HG02588 (cell line): ENCODE results near the gene TSPAN11.

ENCODE experiments used
- ATAC-seq: cut with Tn5 transposase; IDR thresholded peaks from one replicate; pipeline ENCODE4 v1.9.1; 2021; ENCODE audit warnings: mild to moderate bottlenecking, moderate library complexity; ENCODE audit not compliant: unreplicated experiment

Gene TSPAN11

DNA sequence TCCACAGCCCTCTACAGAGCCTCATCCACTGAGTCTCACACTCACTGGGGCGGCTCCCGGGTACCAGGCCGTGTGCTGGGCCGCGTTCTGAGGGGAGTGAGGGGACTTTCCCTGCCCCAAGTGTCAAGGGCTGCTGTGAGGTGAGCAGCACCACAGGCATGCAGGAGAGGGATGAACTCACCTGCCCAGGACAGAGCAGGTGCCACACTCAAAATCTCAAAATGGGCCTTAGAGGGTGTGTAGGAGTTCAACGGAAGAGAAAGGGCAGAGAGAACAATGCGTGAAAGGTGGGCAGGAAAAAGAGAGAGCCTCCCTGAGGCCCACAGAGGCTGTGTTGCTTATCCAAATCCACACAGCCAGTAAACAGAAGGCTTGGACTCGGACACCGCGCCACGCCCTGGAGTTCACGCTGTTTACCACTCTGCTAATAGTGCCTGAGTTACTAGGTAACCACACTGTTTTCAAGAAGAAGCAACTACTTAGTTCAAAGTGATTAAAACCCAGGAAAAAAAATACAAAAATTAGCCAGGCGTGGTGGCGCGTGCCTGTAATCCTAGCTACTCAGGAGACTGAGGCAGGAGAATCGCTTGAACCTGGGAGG lies 32.7 kb downstream of the TSPAN11 start:
- ATAC-seq: no peak

DNA sequence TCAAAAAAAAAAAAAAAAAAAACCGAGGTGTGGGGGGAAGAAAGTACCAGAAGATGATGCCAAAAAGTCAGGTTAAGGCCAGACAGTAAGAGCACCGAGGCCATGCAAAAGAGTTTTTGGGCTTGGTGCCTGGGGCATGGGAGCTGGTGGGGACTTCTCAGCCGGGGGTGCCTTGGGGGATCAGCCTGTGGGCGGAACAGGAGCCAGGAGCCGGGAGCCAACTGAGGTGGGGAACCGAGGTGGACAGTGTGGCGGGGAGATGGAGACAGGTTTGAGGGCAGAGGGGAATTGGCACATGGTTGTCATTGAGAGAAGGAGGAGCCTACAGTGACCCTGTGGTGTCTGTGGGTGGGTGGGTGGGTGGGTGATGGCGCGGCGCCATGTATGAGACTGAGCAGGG lies 33.2 kb downstream of the TSPAN11 start:
- ATAC-seq: no peak

DNA sequence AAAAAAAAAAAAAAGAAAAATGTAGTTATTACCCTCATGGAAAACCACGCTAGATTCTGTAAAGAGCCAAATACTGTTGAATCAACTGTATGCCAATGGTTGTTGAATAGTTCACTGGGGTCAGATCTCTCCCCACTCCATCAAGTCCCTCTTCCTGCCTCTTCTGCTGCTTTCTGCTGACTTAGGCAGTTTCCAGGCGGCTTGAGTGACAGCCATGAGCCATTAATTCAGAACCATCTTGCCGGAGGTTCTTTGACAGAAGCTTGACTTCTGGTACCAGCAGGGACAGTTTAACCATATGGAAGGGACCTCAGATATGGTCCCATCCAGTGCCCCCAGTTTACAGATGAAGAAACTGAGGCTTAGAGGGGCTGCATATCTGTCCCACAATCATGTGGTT lies 34.5 kb downstream of the TSPAN11 start:
- no peak for ATAC-seq

DNA sequence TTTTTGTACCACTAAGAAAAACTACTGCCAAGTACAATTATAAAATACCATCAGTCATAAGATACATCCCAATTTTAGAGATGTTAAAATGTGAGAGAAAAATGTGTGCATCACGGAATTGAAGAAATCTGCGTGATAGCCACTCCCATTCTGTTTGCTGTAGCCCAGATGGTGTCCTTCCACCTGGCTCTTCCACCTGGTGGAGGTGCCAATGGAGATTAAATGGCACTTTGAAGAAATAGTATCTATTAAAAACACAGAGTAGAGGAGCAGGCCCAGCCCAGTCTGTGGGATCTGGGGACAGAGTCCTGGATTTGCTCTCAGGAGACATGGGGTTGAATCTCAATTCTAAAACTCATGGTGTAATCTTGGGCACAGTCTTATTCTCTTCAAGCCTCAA lies 35.5 kb downstream of the TSPAN11 start:
- ATAC-seq: no peak

DNA sequence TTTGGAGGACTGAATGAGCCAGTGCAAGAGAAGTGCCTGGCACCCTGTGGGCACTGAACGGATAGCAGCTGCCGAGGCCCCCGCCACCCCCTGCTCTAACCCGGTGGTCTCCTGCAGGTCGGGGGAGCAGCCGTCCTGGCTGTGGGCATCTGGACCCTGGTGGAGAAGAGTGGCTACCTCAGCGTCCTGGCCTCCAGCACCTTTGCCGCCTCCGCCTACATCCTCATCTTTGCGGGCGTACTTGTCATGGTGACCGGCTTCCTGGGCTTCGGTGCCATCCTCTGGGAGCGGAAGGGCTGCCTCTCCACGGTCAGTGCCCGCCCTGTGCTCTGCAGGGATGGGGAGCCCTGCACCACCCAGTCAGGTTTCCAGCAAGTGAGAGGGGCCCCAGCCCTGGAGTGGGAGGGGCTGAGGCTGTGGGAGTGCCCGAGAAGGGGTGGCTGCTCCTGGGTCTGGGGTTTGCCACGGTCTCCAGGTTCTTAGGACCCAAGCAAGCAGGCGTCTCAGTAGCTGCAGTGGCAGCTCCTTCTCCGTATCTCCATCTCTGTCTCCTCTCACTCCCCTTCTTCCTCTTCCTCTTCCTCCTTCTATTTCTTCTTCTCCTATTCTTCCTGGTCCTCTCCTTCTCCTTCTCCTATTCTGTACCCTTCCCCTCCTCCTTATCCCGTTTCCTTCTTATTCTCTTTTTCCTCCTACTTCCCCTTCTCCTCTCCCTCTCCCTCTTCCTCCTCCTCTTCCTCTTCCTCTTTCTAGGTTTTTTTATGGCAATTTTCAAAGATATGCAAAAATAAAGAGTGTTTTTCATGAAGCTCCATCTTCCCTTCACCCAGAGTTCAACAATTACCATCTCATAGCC lies 37.4 kb downstream of the TSPAN11 start:
- no peak for ATAC-seq

DNA sequence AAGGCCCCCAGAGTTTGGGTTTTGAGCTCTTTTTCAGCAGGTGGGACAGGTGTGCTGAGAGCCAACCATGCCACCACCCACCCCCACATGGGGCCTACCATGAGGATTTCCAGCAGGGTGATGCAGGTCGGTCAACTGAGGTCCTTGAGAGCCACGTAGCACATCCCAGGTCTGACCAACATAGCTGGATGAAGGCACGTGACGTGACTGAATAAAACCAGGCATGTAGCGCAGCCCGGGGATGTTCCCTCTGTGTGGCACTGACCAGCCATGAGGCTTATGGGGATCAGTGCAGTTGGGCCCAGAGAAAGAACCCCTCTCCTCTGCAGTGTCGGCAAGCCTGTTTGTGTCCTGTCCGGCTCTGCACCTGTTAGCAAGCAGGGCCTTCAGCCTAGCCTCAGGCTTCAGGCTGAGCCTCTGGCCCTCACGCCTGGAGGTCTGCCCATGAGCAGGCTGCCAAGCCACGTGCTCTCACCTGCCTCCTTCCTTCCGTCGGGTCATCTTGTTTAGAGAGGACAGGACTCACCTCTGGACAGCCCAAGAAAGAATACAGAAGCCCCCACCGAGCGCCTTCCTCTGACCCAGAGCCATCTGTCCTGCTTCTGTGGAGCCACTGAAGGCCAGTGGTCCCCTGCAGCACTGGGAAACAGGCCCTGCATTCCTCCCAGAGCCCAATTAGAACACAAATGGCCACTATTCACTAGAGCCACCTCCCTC lies 38.5 kb downstream of the TSPAN11 start:
- ATAC-seq: no peak

DNA sequence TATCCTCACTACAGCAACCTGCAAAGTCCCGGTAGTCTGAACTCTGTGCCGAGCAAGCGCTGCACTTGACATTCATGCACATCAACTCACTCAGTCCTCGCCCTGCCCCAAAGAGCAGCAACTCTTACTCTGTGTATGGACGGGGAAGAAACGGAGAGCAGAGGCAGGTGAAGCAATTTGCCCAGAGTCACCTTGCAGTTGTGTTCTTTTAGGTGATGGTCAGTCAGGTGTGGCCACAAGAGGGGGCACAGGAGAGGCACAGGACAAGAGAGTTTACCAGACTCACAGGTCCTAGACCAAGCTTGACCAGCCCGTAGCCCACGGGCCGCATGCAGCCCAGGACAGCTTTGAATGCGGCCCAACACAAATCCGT lies 39.1 kb downstream of the TSPAN11 start:
- ATAC-seq: no peak

DNA sequence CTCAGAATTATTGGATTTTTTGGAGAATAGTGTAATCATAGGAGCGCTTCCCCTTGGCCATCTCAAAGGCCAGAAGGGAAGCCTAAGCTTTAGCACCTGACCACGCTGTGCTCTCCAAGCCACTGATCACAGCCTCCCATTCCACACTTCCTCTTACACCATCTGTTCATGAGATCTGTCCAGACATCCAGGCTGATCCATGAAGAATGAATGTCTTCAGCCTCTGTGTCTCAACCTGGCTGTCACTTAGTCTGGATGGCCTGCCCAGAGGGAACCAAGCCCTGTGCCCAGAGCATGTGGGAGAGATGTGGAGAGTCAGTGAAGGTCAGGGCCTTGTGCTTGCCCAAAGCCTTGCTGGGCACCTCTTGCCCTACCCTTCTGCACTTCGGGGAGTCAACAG lies 40.5 kb downstream of the TSPAN11 start:
- no peak for ATAC-seq

DNA sequence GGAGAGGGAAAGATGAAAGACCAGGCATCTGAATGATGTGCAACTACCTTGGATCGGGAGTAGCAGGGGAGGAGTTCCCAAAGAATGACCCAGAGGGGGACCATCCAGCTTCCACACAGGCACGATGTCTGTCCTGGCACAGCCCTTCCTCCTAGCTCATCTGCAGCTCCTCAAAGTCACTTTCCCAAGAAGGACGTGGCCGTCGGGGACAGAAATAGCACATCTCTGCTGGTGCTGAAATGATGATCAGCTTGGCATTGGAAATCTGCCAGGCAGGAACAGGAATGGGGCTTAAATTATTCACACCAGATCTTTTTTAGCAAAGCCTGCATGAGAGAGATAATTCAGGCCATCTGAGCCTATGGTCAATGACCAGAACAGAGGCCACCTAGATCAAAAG lies 41.7 kb downstream of the TSPAN11 start:
- no peak for ATAC-seq

DNA sequence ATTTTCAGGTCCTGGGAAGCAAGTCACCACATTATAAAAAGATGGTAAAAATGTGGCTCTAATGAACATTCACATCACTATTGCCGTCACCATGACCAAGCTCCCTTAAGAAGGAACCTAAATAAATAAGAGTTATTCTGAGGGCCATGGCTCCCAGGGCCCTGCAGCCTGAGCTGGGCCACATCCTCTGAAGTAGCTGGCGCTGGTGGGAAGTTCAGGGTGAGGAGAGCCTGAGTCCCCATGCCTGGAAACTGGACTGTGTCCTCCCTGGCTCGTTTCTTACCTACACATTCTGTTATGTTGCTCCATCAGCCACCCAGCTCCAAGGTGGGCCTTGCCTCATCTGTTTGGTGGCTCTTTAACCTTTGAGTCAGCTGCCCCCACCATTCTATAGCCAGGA lies 42.5 kb downstream of the TSPAN11 start:
- no peak for ATAC-seq

DNA sequence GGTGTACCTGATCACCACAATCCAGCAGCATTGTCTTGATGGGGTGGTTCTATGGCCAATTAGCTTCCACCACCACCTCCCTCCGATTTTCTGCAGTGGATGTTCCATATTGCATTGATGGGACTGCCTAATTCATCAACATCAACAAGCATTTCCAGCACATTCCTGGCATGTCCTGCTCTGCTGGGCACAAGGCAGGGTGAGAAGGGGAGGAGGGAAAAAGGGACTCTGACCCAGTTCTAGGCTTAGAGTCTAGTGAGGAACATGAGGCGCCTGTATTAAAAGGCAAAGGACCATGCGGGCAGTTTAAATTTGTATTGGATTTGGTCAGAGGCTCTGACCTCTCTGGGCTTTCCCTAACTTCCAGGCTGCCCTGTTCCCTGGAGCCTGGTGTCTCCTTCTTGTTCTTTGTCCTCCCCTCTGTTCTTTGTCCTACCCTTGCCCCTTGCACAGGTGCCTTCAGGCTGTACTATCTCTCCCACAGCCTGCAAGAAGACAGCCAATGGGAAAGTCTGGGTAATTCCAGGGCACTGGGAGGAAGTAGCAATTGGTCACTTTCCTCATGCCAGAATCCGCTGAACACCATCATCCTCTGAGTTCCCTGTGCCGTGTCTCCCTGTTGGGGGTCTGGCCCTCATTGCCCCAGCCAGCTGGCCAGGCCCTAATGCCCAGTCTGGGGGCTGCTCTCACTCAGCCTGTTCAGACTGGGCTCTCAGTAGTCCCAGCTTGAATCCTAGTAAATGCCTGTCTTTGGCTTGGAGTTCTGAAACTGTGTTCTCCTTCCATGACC lies 43.3 kb downstream of the TSPAN11 start:
- ATAC-seq: no peak

DNA sequence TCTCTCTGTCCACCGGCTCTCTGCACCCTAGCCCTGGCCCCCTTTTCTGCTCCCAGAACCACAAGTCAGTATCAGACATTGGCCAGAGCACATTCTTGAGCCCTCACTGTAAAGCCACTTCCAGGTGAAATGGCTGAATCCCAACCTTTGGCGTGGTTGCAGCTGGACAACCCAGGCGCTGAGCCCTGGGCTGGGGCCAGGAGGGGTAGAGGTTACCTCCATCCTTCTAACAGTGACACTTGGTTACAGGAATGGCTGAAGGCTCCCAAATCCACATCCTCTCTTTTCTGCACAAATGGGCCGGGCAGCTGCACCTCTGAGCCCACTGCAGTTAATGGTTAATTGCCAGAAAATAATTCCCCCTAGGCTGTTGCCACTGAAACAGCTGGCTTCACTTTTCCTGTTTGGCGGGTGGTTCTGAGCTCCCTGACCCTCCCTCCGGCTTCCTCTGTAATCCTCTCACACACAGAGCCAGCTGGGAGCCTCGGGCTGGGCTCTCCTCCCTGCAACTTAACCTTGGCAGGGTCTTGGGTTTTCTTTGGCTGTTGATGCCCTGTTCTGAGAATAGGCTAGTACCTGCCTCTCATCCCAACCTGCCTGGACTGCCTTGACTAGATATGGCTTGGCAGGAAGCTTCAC lies 44.1 kb downstream of the TSPAN11 start:
- no peak for ATAC-seq

DNA sequence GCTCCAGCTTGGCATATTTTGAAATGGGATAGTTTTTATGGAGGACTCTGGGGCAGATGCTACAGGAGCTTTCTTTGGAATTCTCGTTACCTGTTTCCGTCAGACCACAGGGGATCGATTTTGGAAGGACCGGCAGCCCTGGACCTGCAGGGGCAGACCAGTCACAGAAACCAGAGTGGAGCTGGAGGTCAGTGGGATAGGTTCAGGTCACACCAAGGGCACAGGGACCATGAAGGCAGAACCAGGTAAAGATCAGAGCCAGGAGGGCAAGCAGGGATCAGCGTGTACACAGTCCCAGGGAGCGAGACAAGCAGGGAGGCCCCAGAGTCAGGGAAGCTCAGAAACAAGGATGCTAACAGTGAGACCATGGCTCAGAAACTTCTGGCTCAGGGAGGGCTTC lies 45.5 kb downstream of the TSPAN11 start:
- ATAC-seq: no peak

DNA sequence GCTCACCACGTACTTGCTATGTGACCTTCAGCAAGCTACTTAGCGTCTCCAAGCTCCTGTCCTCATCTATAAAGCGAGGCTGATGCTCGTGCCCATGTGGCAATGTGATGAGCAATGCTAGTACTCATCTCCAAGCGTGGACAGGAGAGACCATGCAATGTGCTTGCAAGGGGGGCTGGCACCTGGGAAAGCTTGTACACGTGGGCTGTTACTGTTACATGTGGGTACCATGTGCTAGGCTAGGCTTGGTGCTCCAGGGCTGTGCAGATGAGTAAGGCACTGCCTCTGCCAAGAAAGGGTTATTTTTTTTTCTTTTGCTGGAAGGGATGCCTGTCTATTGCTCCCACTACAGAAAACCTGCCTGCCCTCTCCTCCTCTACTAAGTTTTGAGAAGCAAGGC lies 46.6 kb downstream of the TSPAN11 start:
- ATAC-seq: no peak

DNA sequence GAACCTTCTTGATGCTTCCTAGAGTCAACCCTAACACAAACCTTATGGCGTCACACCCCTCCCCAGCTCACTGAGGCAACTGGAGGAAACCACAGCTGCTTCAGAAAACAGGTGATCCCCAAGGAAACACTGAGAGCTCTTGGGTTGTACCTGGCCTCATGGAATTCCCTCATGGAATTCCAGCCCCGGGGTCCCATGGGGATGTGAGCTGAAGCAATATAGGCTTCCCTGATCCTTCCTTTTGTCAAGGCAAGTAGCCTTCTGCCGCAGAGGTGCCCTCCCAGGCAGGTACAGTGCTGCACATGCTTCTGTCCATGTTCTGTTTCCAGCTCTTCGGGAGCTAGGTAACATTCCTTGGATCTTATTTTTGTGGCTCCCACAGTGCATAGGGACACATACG lies 47.3 kb downstream of the TSPAN11 start:
- no peak for ATAC-seq

DNA sequence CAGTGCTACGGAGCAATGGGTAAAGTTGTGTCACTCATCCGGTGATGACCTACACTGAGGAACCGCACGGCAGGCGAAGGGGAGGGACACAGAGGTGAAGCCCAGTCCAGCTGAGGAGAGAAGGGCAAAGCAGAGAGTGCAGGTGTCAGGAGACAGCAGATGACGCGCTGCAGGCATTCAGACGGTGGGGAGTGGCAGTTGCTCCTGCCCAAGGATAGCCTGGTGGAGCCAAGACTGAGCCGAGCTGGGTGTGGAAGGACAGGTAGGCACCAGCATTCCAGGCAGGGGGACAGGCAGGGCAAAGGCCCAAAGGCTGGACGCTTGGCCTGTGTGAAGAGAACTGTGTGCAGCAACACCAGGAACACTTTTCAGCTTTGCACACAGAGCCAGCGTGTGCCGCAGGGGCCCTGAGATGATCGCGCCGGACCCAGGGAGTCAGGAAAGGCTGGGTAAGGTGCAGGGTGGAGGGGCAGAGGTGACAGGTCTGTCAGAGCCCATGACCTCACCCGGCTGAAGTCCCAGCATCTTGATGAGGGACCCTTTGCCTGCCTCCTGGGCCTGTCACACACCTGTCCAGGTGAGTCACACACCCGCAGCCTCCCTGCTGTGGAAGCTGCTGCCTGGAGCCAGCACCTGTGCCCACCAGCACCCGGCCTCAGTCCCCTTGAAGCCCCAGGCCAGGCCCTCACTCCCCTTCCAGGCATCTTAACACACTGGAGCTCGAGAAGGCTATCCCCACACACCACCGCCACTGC lies 48.4 kb downstream of the TSPAN11 start:
- no peak for ATAC-seq

DNA sequence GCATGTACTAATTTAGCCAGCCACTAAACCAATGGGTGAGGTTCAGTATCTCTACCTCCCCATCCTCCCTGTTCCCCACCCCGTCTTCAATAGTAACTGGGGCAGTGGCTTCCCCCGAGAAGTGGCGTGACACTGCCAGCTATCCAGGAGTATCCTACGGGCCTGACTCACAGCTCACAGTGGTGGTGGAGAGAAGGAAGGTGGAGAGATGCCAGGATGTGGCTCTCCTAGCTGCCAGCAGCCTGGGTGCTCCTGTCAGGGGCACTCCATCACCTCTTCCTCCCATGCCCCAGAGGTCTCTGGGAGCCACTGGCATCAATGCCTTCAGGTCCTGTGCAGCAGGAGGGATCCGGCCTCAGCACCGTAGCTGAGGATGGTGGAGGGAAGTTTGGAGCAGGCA lies 49.0 kb downstream of the TSPAN11 start:
- ATAC-seq: no peak

DNA sequence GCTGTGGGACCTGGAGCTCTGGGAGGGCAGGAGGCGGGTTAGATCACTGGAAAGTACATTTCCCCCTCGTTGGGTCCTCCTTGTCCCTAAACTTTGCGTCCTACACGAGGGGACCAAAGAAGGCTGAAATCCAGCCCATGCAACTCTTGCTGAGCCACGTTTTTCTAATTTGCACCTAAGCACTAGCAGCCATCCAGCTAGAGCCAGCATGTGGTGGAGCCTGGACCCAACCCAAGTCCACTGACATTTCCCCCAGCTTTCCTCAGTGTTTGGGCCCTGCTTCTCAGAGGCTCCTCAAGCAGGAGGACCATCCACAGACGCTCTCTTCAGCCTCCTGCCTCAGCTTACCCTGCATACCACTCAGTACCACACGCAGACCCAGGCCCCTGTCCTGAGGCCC lies 49.7 kb downstream of the TSPAN11 start:
- ATAC-seq: no peak

DNA sequence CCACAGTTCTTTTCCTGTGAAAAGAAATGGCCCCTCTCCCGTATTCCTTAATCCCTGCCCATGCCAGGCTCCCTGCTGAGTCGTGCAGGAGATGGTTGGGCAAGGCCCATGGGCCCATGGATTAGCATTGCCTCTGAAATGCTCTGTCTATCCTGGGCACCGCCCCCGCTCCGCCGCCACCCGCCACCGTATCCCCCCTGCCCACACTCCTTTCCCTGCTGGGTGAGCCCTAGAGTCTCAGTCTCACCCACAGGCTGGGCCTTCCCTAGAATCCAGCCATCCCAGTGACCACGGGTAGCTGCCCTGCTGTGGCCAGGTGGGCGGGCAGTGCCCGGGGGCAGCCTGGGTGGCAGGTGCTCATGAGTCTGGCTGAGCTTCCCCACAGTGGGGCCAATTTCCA lies 50.6 kb downstream of the TSPAN11 start:
- ATAC-seq: no peak
